ENCODE data around the gene MASP2. TPM values are rescaled to one million over a fixed set of nuclear protein-coding genes. Genes with fewer than 3 reads are reported as not detected.
A peak's percentile ranks its signal among the peaks of the same experiment; 100 is the strongest.

MASP2 gene
- total and polyA plus RNA-seq, 10 of the 15 experiments (the other 5 are each of a cell fraction or from before 2014, with no cell fraction given) = 0.04 to 0.21 (median 0.06) TPM; not detected in 7

DNA sequence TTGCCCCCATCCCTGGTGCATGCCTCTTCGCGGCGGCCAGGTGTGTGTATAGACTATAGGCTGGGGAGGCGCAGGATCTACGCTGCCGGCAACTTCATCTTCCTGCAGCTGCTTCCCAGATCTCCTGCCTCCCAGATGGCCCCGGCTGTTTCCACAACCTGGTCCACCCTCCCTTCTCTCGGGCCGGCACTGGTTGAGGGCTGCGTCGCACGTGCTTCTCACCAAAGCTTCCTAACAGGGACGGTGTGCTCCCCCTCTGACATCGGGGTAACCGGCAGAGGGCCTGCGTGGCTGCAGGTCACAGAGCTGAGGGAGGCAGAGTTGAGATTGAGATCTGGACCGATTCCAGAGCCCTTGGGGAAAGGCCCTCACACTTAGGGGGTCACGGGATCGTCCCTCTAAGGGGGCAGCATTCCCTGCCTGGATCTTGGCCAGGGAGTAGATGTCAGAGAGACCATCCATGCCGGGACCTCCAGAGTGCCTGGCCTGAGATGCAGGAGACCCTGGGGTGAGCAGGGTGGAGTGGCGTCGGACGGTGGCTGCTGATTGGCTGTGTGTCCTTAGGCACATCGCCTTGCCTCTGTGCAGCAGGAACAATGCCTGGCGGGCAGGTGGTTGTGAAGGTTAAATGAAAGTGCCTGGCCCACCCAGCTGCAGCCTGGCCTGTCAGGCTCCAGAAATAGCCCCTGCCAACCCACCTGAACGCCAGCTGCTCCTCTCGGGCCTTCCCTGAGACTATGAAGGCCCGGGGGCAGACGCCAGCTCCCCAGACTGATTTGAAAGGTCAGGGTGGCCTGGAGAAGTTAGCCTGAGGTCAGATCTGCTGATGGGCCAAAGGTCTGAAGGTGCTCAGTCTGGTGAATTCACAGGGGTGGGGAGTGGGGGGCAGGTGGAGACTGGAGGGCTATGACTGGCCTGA, 6.1 kb upstream of the MASP2 start (continued):
- TF ChIP-seq STAT1 (conservative IDR thresholded peaks at IDR 0.05) = no peak
- TF ChIP-seq RCOR1 (conservative IDR thresholded peaks at IDR 0.05; ENCODE audit: low read depth, low read length) = no peak
- TF ChIP-seq SIX5 (IDR thresholded peaks at IDR 0.05; ENCODE audit: low read depth, low read length, severe bottlenecking) = no peak
- TF ChIP-seq, protein P1, sequence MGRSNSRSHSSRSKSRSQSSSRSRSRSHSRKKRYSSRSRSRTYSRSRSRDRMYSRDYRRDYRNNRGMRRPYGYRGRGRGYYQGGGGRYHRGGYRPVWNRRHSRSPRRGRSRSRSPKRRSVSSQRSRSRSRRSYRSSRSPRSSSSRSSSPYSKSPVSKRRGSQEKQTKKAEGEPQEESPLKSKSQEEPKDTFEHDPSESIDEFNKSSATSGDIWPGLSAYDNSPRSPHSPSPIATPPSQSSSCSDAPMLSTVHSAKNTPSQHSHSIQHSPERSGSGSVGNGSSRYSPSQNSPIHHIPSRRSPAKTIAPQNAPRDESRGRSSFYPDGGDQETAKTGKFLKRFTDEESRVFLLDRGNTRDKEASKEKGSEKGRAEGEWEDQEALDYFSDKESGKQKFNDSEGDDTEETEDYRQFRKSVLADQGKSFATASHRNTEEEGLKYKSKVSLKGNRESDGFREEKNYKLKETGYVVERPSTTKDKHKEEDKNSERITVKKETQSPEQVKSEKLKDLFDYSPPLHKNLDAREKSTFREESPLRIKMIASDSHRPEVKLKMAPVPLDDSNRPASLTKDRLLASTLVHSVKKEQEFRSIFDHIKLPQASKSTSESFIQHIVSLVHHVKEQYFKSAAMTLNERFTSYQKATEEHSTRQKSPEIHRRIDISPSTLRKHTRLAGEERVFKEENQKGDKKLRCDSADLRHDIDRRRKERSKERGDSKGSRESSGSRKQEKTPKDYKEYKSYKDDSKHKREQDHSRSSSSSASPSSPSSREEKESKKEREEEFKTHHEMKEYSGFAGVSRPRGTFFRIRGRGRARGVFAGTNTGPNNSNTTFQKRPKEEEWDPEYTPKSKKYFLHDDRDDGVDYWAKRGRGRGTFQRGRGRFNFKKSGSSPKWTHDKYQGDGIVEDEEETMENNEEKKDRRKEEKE (IDR thresholded peaks at IDR 0.05) = no peak
- TF ChIP-seq SP1 (IDR thresholded peaks at IDR 0.05; ENCODE audit: low read depth, low read length) = no peak
- no peak for TF ChIP-seq CEBPB (IDR thresholded peaks at IDR 0.05; ENCODE audit: borderline replicate concordance in 1 of 2, low read depth in 2 of 2, low read length in 2 of 2)
- no peak for TF ChIP-seq PRDM15 (CRISPR knock-in tag; IDR thresholded peaks at IDR 0.05)
- TF ChIP-seq NBN (IDR thresholded peaks at IDR 0.05) = no peak
- no peak for TF ChIP-seq ZZZ3 (IDR thresholded peaks at IDR 0.05; ENCODE audit: control insufficient read depth, insufficient read length, low read depth)
- TF ChIP-seq ZNF274 (IDR thresholded peaks at IDR 0.05; ENCODE audit: insufficient read depth, insufficient read length) = no peak
- TF ChIP-seq ATF2 (IDR thresholded peaks at IDR 0.05; ENCODE audit: low read length) = 0 out of 2 replicates have a peak, but pooled peaks have one; percentile 18
- TF ChIP-seq REST (IDR thresholded peaks at IDR 0.05; ENCODE audit: low read depth, low read length) = no peak

Data from GM12878 (cell line).